Mucosa of rectum (tissue), 2 donors: Measurements from ENCODE around the gene FRRS1.

Experiments used
- H3K27ac ChIP-seq, 2 donors: one replicate each; pipeline ENCODE4 v1.7.0; 2013; ENCODE audit warnings: inconsistent platforms in 2 of 2, low read depth in 2 of 2, low read length in 2 of 2
- H3K27me3 ChIP-seq, 2 donors: one replicate each; pipeline ENCODE4 v1.7.0; 2013; ENCODE audit warnings: low read length in 2 of 2; ENCODE audit not compliant: control insufficient read depth in 2 of 2, insufficient read depth in 2 of 2
- H3K36me3 ChIP-seq, 2 donors: one replicate each; pipeline ENCODE4 v1.7.0; 2013; ENCODE audit warnings: low read length in 2 of 2; ENCODE audit not compliant: control insufficient read depth in 2 of 2, insufficient read depth in 2 of 2
- H3K4me1 ChIP-seq, 2 donors: one replicate each; pipeline ENCODE4 v1.7.0; 2013; ENCODE audit warnings: low read length in 2 of 2, mild to moderate bottlenecking in 1 of 2; ENCODE audit not compliant: control insufficient read depth in 2 of 2, insufficient read depth in 2 of 2
- H3K4me3 ChIP-seq, 2 donors: one replicate each; pipeline ENCODE4 v1.7.0; 2013; ENCODE audit warnings: low read length in 2 of 2
- H3K9ac ChIP-seq, 2 donors: one replicate each; pipeline ENCODE4 v1.7.0; 2013; ENCODE audit warnings: low read length in 2 of 2, low read depth in 1 of 2, mild to moderate bottlenecking in 1 of 2
- H3K9me3 ChIP-seq, 2 donors: one replicate each; pipeline ENCODE4 v1.7.0; 2013; ENCODE audit warnings: low read length in 2 of 2; ENCODE audit not compliant: control insufficient read depth in 2 of 2
- donor health status: healthy.
- donor health status: Normal muscosa, but diverticular disease.

Gene FRRS1

DNA sequence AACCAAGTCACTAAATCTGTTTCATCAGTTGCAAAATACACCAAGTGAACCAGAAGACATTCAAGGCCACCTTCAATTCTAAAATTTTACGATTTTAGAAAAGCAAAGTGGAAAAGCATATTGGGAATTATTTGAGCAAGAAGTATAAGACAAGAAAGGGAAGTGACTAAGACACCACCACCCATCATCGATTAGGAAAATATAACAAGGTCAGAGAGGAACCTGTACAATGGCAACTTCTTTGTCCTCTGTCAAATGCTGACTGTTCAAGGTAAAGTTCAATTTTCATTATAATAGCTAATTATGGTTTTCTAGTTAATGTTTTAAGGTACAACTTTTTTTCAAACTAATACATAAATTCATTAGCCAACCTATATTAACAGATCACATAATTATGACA is 10.8 kb downstream of the FRRS1 start:
- Histone ChIP-seq H3K9me3 (no peaks in the 10 kb centered on the region), H3K4me1 (peaks cover 2% of the 10 kb centered on the region in 2 donors), H3K27ac (no peak overlapping the region)

DNA sequence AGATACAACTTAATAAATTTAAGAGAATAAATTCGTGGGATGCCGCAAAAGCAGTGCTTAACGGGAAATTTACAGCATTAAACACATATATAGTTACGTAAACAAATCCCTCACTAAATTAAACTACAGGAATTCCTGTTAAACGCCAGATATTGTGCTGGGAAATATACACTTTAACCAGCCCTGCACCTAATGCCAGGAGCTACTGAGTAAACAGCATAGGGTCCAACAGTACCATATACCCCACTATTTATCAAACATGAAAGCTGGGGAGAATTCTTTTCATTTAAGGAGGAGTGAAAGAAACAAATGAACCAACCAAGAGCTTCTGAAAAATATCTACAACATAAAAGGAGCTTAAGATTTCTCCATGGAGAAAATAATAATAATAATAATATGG is 11.7 kb downstream of the FRRS1 start:
- Histone ChIP-seq H3K4me1 (peaks cover 1 to 2% of the 10 kb centered on the region in 2 donors), H3K9me3 (no peaks in the 10 kb centered on the region), H3K4me3 (no peak overlapping the region), H3K27me3 (no peaks in the 10 kb centered on the region), H3K27ac (no peak overlapping the region), H3K36me3 (no peaks in the 10 kb centered on the region), H3K9ac (no peak overlapping the region)

More for the DNA sequence above, 10.8 kb downstream of the FRRS1 start:
- H3K4me3 ChIP-seq = no peak overlapping the region
- H3K36me3 ChIP-seq = no peaks in the 10 kb centered on the region
- no peak overlapping the region for H3K9ac ChIP-seq
- H3K27me3 ChIP-seq = no peaks in the 10 kb centered on the region

GRCh38 chr1:99754055-99754626 is 12.3 kb downstream of the FRRS1 start:
- no peaks in the 10 kb centered on the region for H3K36me3 ChIP-seq
- H3K9ac ChIP-seq = no peak overlapping the region

GRCh38 chr1:99751877-99752504 is 14.4 kb downstream of the FRRS1 start:
- no peak overlapping the region for H3K9ac ChIP-seq
- H3K27me3 ChIP-seq = no peaks in the 10 kb centered on the region
- H3K36me3 ChIP-seq = no peaks in the 10 kb centered on the region
- no peak overlapping the region for H3K4me3 ChIP-seq
- H3K4me1 ChIP-seq = peaks cover 0 to 3% of the 10 kb centered on the region in 2 donors
- H3K27ac ChIP-seq = peak overlapping the region in 1 of 2 donors; percentile 38
- no peaks in the 10 kb centered on the region for H3K9me3 ChIP-seq

More at GRCh38 chr1:99754055-99754626, 12.3 kb downstream of the FRRS1 start:
- no peak overlapping the region for H3K4me3 ChIP-seq
- no peaks in the 10 kb centered on the region for H3K27me3 ChIP-seq
- no peak overlapping the region for H3K27ac ChIP-seq
- no peaks in the 10 kb centered on the region for H3K9me3 ChIP-seq
- peaks cover 0 to 2% of the 10 kb centered on the region in 2 donors for H3K4me1 ChIP-seq

DNA sequence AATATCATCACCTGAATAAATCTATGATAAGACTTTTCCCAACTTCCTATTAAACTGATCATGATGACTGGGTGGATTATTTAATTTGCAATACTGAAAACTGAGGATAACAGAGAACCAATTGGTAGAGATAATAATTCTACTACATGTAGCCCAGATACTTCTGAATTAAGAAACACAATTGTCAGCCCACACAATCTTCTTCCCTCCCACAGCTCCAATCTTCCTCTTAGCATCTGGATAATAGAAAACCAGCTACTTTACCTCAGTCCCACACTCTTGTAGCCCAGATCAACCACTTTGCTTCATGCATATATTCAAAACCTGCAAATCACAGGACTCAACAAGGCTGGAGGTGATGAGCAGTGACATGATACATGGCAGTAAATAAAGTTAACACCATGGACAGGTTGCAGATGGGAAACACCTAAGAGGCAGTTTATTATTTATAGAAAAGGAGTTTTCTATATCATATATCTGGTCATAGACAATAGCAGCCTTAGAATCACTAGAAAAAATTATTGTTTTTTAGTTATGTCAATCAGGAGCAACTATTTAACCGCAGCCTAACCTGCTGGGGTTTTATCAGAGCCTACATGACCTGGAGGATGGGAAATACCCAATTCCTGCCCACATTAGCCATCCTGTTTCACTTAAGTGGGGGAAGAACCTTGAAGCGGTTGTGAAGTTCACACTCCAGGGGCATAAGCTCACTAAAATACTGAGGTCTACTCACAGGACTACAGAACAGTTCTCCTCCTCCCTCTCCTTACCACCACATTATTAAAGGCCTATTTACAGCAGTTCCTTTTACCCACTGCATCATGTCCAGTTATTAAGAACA is 16.7 kb downstream of the FRRS1 start:
- H3K9ac ChIP-seq = no peak overlapping the region
- H3K4me1 ChIP-seq = peaks cover 0 to 3% of the 10 kb centered on the region in 2 donors
- H3K27ac ChIP-seq = no peak overlapping the region
- no peaks in the 10 kb centered on the region for H3K27me3 ChIP-seq
- H3K9me3 ChIP-seq = no peaks in the 10 kb centered on the region
- H3K36me3 ChIP-seq = peaks cover 5% of the 10 kb centered on the region in 2 donors
- no peak overlapping the region for H3K4me3 ChIP-seq

GRCh38 chr1:99748419-99748818 is 18.0 kb downstream of the FRRS1 start:
- Histone ChIP-seq H3K27me3 (no peaks in the 10 kb centered on the region), H3K9ac (no peak overlapping the region), H3K4me1 (peaks cover 0 to 3% of the 10 kb centered on the region in 2 donors), H3K4me3 (no peak overlapping the region), H3K9me3 (no peaks in the 10 kb centered on the region), H3K27ac (no peak overlapping the region), H3K36me3 (peaks cover 5% of the 10 kb centered on the region in 2 donors)

DNA sequence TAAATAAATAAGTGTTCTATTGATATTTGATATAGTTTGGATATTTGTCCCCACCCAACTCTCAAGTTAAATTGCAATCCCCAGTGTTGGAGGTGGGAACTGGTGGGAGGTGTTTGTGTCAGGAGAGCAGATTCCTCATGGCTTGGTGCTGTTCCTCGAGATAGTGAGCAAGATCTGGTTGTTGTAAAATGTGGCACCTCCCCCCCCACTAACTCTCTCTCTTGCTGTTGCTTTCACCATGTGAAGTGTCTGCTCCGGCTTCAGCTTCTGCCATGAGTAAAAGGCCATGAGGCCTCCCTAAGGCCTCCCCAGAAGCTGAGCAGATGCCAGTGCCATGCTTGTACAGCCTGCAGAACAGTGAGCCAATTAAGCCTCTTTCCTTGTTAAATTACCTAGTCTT is 20.8 kb downstream of the FRRS1 start:
- Histone ChIP-seq H3K27ac (no peak overlapping the region), H3K4me1 (peaks cover 0 to 3% of the 10 kb centered on the region in 2 donors), H3K9me3 (no peaks in the 10 kb centered on the region), H3K27me3 (no peaks in the 10 kb centered on the region), H3K36me3 (peaks cover 5 to 12% of the 10 kb centered on the region in 2 donors), H3K9ac (no peak overlapping the region), H3K4me3 (no peak overlapping the region)

- Histone ChIP-seq H3K36me3 (peaks cover 5 to 12% of the 10 kb centered on the region in 2 donors), H3K4me3 (no peak overlapping the region), H3K9ac (no peak overlapping the region), H3K27ac (no peak overlapping the region), H3K27me3 (no peaks in the 10 kb centered on the region), H3K4me1 (peaks cover 0 to 3% of the 10 kb centered on the region in 2 donors), H3K9me3 (no peaks in the 10 kb centered on the region)
Measured at GRCh38 chr1:99745061-99745460, 21.4 kb downstream of the FRRS1 start.

DNA sequence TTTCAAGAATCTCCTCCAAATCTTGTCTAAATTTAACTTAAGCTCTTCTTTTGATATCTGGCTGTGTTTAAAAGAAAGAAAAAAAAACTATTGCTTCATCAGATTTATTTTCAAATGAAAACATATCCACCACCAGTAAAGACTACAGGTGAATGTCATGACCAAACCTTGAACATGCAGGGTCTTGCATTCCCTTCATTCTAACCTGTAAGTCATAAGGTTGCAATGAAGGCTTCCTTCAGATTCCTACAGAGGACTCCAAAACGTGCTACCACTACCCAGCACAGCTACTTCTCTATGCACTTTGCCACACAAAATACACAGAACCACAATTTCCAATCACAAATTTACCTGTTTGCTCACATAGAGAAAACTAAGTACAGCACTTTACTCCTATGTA is 26.3 kb downstream of the FRRS1 start:
- Histone ChIP-seq H3K27ac (peak overlapping the region in 1 of 2 donors; percentile 1), H3K27me3 (no peaks in the 10 kb centered on the region), H3K4me3 (no peak overlapping the region), H3K36me3 (peaks cover 0 to 7% of the 10 kb centered on the region in 2 donors), H3K9me3 (no peaks in the 10 kb centered on the region), H3K4me1 (peaks cover 0 to 3% of the 10 kb centered on the region in 2 donors), H3K9ac (no peak overlapping the region)
